PC-3 (cell line): ENCODE data around the gene JADE2. TPM values are rescaled to one million over a fixed set of nuclear protein-coding genes. Genes with fewer than 3 reads are reported as not detected.
A peak's percentile ranks its signal among the peaks of the same experiment; 100 is the strongest.

Experiments used
- ATAC-seq: fragments of 200-7000 bp; cut with Tn5 transposase; 2 replicates; pipeline ENCODE4 v1.9.1; 2020; ENCODE audit warnings: mild to moderate bottlenecking, moderate library complexity
- BruUV-seq: library from RNA; stranded (reverse); fragments of 400-500 nt; replicated peaks from 2 replicates; lab custom pipeline; 2021; lab: Mats Ljungman, UMichigan
- CTCF ChIA-PET: fragments of 300-600 bp; sonication (Branson Sonifier 250); formaldehyde crosslinking; loops from one replicate; lab custom pipeline; 2022; ENCODE audit warnings: antibody characterized with exemption; lab: Charles Lee
- POLR2A ChIA-PET: fragments of 300-600 bp; sonication (Branson Sonifier 250); formaldehyde crosslinking; loops from one replicate; lab custom pipeline; 2022; ENCODE audit warnings: antibody characterized with exemption; ENCODE audit not compliant: unreplicated experiment; lab: Charles Lee
- DNase-seq: peaks from one replicate; pipeline ENCODE4 v3.0.0-alpha.2; 2015
- H2AFZ ChIP-seq: fragments of 300-600 bp; sonication (generic); 2 replicates; pipeline ENCODE4 v1.6.0; 2016; ENCODE audit warnings: antibody characterized with exemption, low read length
- H3F3A ChIP-seq: fragments of 300-600 bp; sonication (generic); one replicate; pipeline ENCODE4 v1.6.0; 2017; ENCODE audit warnings: antibody characterized with exemption, low read length, control low read depth, mild to moderate bottlenecking; ENCODE audit not compliant: unreplicated experiment
- H3K27ac ChIP-seq: fragments of 300-600 bp; sonication (generic); 2 replicates; pipeline ENCODE4 v1.5.1; 2016; ENCODE audit warnings: mild to moderate bottlenecking, low read length
- H3K27me3 ChIP-seq: fragments of 300-600 bp; sonication (generic); 2 replicates; pipeline ENCODE4 v1.6.1; 2016; ENCODE audit warnings: low read length, mixed read lengths
- H3K36me3 ChIP-seq: fragments of 300-600 bp; sonication (generic); 2 replicates; pipeline ENCODE4 v1.6.1; 2016; ENCODE audit warnings: low read depth, mixed run types, low read length, mixed read lengths
- H3K4me1 ChIP-seq: fragments of 300-600 bp; sonication (generic); 2 replicates; pipeline ENCODE4 v1.5.1; 2016; ENCODE audit warnings: low read length; ENCODE audit not compliant: insufficient read depth
- H3K4me2 ChIP-seq: fragments of 300-600 bp; sonication (generic); 2 replicates; pipeline ENCODE4 v1.6.0; 2016; ENCODE audit warnings: low read length
- H3K4me3 ChIP-seq: fragments of 300-600 bp; sonication (generic); 2 replicates; pipeline ENCODE4 v1.5.1; 2016; ENCODE audit warnings: mild to moderate bottlenecking, low read length, mixed read lengths
- H3K79me2 ChIP-seq: fragments of 300-600 bp; sonication (generic); 2 replicates; pipeline ENCODE4 v1.6.1; 2017; ENCODE audit warnings: low read length, mixed read lengths
- H3K9ac ChIP-seq: fragments of 300-600 bp; sonication (generic); 2 replicates; pipeline ENCODE4 v1.6.0; 2016; ENCODE audit warnings: mild to moderate bottlenecking, low read length
- H3K9me2 ChIP-seq: fragments of 300-600 bp; sonication (generic); replicated peaks from 2 replicates; pipeline ENCODE4 v1.6.1; 2016; ENCODE audit warnings: mixed run types, low read length, mixed read lengths
- H3K9me3 ChIP-seq: fragments of 300-600 bp; sonication (generic); 2 replicates; pipeline ENCODE4 v1.6.1; 2016; ENCODE audit warnings: low read length, mixed read lengths
- H4K20me1 ChIP-seq: fragments of 300-600 bp; sonication (generic); 2 replicates; pipeline ENCODE4 v1.6.1; 2016; ENCODE audit warnings: low read length, mixed read lengths
- EZH2 ChIP-seq: fragments of 300-600 bp; sonication (generic); IDR thresholded peaks from one replicate; pipeline ENCODE4 v1.6.1; 2017; ENCODE audit warnings: antibody characterized with exemption, mild to moderate bottlenecking, low read length; ENCODE audit not compliant: unreplicated experiment
- EZH2phosphoT487 ChIP-seq: fragments of 300-600 bp; sonication (generic); IDR thresholded peaks from 2 replicates; pipeline ENCODE4 v1.6.1; 2018; ENCODE audit warnings: mild to moderate bottlenecking, antibody characterized with exemption, low read length, borderline replicate concordance
- intact Hi-C: fragments of 100-400 bp; cut with micrococcal nuclease; formaldehyde crosslinking; loops from 2 replicates; pipeline ENCODE4 v1.9.0; 2023
- total RNA-seq: library from RNA; depleted of rRNA; stranded (reverse); fragments of >200 nt; gene quantifications from 2 replicates; pipeline ENCODE4 v1.2.3, GENCODE V29; 2014
- TF ChIP-seq, protein P1 (sequence below): fragments of 300-600 bp; sonication (generic); conservative IDR thresholded peaks from 2 replicates; pipeline ENCODE4 v1.5.1; 2017; ENCODE audit warnings: antibody characterized with exemption, low read depth, mild to moderate bottlenecking, low read length

The JADE2 gene
- total RNA-seq, 1 experiment from 2014 or later = 33.2 TPM

DNA sequence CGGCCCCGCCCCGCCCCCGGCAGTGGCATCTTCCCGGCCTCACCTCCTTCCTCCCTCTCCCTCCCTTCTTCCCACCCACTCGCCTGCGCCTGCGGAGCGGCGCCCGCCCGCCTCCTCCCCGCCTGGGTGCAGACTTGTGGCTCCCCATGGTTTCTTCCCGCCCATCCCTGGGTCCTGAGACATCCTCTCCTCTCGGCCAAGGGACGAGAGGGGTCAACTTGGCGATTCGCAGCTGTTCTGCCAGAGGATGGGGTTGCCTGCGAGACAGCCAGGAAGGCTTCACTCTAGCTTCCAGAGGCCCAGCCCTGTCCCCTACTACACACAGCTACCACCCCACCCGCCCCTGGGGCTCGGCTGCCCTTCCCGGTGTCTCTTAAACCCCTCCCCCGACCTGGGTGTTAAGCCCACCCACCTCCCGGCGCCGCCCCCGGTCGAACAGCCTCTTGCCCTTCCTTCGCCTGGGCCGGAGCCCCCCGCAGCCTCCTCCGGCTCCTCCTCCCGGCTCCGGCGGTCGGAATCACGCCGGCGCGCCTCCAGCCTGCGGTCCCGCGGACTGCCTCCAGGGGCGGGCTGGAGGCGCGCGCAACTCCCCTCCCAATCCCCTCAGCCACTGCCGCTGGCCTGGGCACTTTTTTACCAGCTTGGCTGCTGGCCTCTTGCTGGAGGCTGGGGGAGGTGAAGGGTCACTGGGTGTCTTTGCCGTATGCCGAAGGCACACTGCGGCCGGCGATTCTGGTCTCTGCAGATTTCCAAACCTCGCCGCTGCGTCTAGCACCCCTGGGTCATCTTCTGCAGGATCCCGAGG lies 1.9 kb downstream of the JADE2 start:
- H3K4me1 ChIP-seq = peaks cover 18% of the 10 kb centered on the region
- POLR2A ChIA-PET = no interaction called here

DNA sequence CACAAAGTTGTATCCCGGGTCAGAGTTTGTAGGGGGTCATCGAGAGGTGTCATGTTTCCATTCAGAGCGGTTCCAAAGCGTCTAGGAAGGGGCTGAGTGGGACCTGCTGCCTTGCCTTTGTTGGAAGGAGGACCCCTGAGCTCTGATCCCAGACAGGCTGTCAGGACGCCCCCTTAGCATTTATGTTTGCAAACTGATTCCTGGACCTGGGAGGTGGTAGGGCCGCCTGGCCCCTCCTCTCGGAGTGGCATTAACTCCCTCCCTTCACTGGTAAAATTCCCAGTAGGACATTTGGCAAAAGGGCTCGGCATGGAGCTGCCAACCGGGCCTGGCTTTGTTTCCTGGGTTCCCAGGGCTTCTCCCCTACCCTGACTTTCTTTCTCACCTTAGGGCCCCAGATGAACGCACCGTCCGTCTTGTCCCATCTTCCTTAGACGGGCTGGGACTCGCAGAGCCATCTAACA lies 2.5 kb downstream of the JADE2 start:
- ChIA-PET POLR2A (no interaction called here), CTCF (interaction anchor here (0.5 kb wide), 1 partner anchor 17 kb away, joined by 5 read pairs; no protein-coding TSS in a partner anchor)
- H3K9me2 ChIP-seq = no peaks in the 10 kb centered on the region
- TF ChIP-seq, protein P1, sequence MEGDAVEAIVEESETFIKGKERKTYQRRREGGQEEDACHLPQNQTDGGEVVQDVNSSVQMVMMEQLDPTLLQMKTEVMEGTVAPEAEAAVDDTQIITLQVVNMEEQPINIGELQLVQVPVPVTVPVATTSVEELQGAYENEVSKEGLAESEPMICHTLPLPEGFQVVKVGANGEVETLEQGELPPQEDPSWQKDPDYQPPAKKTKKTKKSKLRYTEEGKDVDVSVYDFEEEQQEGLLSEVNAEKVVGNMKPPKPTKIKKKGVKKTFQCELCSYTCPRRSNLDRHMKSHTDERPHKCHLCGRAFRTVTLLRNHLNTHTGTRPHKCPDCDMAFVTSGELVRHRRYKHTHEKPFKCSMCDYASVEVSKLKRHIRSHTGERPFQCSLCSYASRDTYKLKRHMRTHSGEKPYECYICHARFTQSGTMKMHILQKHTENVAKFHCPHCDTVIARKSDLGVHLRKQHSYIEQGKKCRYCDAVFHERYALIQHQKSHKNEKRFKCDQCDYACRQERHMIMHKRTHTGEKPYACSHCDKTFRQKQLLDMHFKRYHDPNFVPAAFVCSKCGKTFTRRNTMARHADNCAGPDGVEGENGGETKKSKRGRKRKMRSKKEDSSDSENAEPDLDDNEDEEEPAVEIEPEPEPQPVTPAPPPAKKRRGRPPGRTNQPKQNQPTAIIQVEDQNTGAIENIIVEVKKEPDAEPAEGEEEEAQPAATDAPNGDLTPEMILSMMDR = no peak
- no peak for TF ChIP-seq EZH2
- no peak for TF ChIP-seq EZH2phosphoT487
- peak overlapping the region; percentile 76 for H3K4me3 ChIP-seq
- peak overlapping the region; percentile 89 for H3K4me2 ChIP-seq
- H3K79me2 ChIP-seq = peaks cover 81% of the 10 kb centered on the region
- peaks cover 18% of the 10 kb centered on the region for H3K4me1 ChIP-seq
- peak overlapping the region; percentile 68; the same call in 1 of the 2 replicates for H3K9ac ChIP-seq
- H3K36me3 ChIP-seq = no peaks in the 10 kb centered on the region
- no peaks in the 10 kb centered on the region for H3F3A ChIP-seq
- H3K27me3 ChIP-seq = no peaks in the 10 kb centered on the region
- DNase-seq = no peak
- H4K20me1 ChIP-seq = peaks cover 12% of the 10 kb centered on the region; the same call in 1 of the 2 replicates
- 0 out of 2 replicates have a peak overlapping the region, but pooled peaks have one; percentile 89 for H2AFZ ChIP-seq
- H3K9me3 ChIP-seq = no peaks in the 10 kb centered on the region
- no peak for ATAC-seq
- H3K27ac ChIP-seq = no peak overlapping the region
- intact Hi-C loops = loop anchor here (2.0 kb wide), 4 partner anchors 49 to 225 kb away; partner anchors contain the start of genes CDKN2AIPNL and UBE2B
- no TSS peak for BruUV-seq

More for the DNA sequence above, 1.9 kb downstream of the JADE2 start:
- no peaks in the 10 kb centered on the region for H3K9me3 ChIP-seq
- H3K27ac ChIP-seq = peak overlapping the region; percentile 69
- CTCF ChIA-PET = interaction anchor here (0.7 kb wide), 1 partner anchor 121 kb away, joined by 8 read pairs; the partner anchor contains the start of gene SEC24A
- H3K27me3 ChIP-seq = no peaks in the 10 kb centered on the region
- peak overlapping the region; percentile 89 for H2AFZ ChIP-seq
- TF ChIP-seq, protein P1 = peak; percentile 59
- no peak for TF ChIP-seq EZH2
- DNase-seq (peak; percentile 69), ATAC-seq (peak; percentile 57)
- H3K4me3 ChIP-seq = peak overlapping the region; percentile 76
- H3K9me2 ChIP-seq = no peaks in the 10 kb centered on the region
- no TSS peak for BruUV-seq
- H3F3A ChIP-seq = no peaks in the 10 kb centered on the region
- H4K20me1 ChIP-seq = peaks cover 8% of the 10 kb centered on the region; the same call in 1 of the 2 replicates
- H3K9ac ChIP-seq = peak overlapping the region; percentile 68
- peaks cover 75% of the 10 kb centered on the region for H3K79me2 ChIP-seq
- intact Hi-C loops = loop anchor here (2.0 kb wide), 3 partner anchors 117 to 225 kb away; partner anchors contain the start of genes CDKN2AIPNL and UBE2B
- no peaks in the 10 kb centered on the region for H3K36me3 ChIP-seq
- peak overlapping the region; percentile 89 for H3K4me2 ChIP-seq
